ENCODE measurements around the gene REV1. TPM values are rescaled to one million over a fixed set of nuclear protein-coding genes. Genes with fewer than 3 reads are reported as not detected.
A peak's percentile ranks its signal among the peaks of the same experiment; 100 is the strongest.

Gene REV1
- total and polyA plus RNA-seq, 2 experiments from 2014 or later, result 14.4 to 19.5 TPM

DNA sequence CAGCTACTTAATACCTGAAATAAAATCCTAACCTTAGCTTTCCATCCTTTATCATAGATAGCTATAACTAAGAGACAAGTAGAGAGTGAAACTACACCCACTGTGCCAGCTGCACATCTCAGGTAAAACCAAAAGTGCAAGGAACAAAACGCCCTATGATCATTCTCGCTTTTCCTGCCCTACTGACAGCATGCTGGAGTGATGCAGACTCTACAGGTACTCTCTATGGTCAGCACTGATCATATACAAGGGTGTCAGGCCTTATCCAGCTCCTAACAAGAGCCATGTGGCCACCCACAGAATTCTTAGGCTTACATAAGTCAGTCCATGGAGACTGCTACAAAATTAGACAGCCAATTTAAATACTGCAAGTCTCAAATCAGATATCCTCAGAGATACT lies 45.6 kb downstream of the REV1 start:
- H3K79me2 ChIP-seq (ENCODE audit: insufficient read depth), result peaks cover 65% of the 10 kb centered on the region
- in situ Hi-C loops (cut with MboI), result no loop called here
- no peak for TF ChIP-seq EZH2 (IDR thresholded peaks at IDR 0.05; ENCODE audit: insufficient read depth, poor library complexity, severe bottlenecking)
- no peak for TF ChIP-seq EZH2phosphoT487 (IDR thresholded peaks at IDR 0.05; ENCODE audit: insufficient read depth, low read depth)
- H3K4me2 ChIP-seq (ENCODE audit: unreplicated experiment), result no peak overlapping the region
- no peak overlapping the region for H3K27ac ChIP-seq
- WGBS, 2 experiments (ENCODE audit: low coverage in 1 of 2, low lambda C conversion rate in 2 of 2, missing lambda C conversion rate in 2 of 2), result 86 to 87% methylated on average over 2 of the region's 2 CpGs
- no peak overlapping the region for H3K9ac ChIP-seq
- peaks cover 8% of the 10 kb centered on the region for H3F3A ChIP-seq (ENCODE audit: insufficient read depth)
- no peaks in the 10 kb centered on the region for H3K27me3 ChIP-seq (replicated peaks; ENCODE audit: insufficient read depth)
- DNase-seq, result no peak
- H4K20me1 ChIP-seq (ENCODE audit: insufficient read depth), result peaks cover 3% of the 10 kb centered on the region; the same call in 1 of the 2 replicates
- H3K9me3 ChIP-seq (ENCODE audit: low read depth), result no peaks in the 10 kb centered on the region
- no peak overlapping the region for H3K4me3 ChIP-seq
- H2AFZ ChIP-seq, result no peak overlapping the region
- no peaks in the 10 kb centered on the region for H3K9me2 ChIP-seq (ENCODE audit: insufficient read depth)
- peaks cover 19% of the 10 kb centered on the region for H3K4me1 ChIP-seq (ENCODE audit: insufficient read depth)
- peaks cover 8% of the 10 kb centered on the region for H3K36me3 ChIP-seq (ENCODE audit: low read depth)

DNA sequence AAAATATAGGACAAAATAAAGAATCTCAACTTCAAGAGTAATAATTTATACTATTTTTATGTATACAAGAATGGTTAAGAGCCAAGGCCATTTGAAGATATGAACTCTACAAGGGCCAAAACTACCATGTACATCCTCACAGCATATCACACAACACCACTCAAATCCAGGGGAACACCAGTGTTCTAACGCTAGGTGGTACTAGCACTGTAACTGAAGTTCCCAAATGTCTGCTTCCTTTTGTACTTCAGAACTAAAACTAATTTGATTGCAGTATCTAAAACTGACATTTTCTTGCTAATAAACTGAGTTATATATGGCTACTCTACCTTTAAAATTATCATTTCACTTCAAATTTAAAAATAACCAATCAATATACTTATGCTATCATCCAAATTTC lies 47.0 kb downstream of the REV1 start:
- Histone ChIP-seq H2AFZ (no peak overlapping the region), H3K79me2 (ENCODE audit: insufficient read depth) (peaks cover 60% of the 10 kb centered on the region), H3F3A (ENCODE audit: insufficient read depth) (no peaks in the 10 kb centered on the region; the same call in 1 of the 2 replicates), H3K27me3 (replicated peaks; ENCODE audit: insufficient read depth) (no peaks in the 10 kb centered on the region), H4K20me1 (ENCODE audit: insufficient read depth) (peaks cover 3% of the 10 kb centered on the region; the same call in 1 of the 2 replicates), H3K4me2 (ENCODE audit: unreplicated experiment) (no peak overlapping the region), H3K27ac (no peak overlapping the region), H3K36me3 (ENCODE audit: low read depth) (peaks cover 20% of the 10 kb centered on the region), H3K9me3 (ENCODE audit: low read depth) (no peaks in the 10 kb centered on the region), H3K4me1 (ENCODE audit: insufficient read depth) (peaks cover 9% of the 10 kb centered on the region; the same call in 1 of the 2 replicates), H3K9me2 (ENCODE audit: insufficient read depth) (no peaks in the 10 kb centered on the region), H3K4me3 (no peak overlapping the region), H3K9ac (no peak overlapping the region)
- DNase-seq, result peak; percentile 40
- in situ Hi-C loops (cut with MboI), result no loop called here
- TF ChIP-seq EZH2phosphoT487 (IDR thresholded peaks at IDR 0.05; ENCODE audit: insufficient read depth, low read depth) (no peak), EZH2 (IDR thresholded peaks at IDR 0.05; ENCODE audit: insufficient read depth, poor library complexity, severe bottlenecking) (no peak)
- WGBS, 2 experiments (ENCODE audit: low coverage in 1 of 2, low lambda C conversion rate in 2 of 2, missing lambda C conversion rate in 2 of 2), result 67 to 76% methylated on average over 1 of the region's 1 CpG

- peaks cover 8% of the 10 kb centered on the region; the same call in 1 of the 2 replicates for H3K4me1 ChIP-seq (ENCODE audit: insufficient read depth)
- WGBS, 2 experiments (ENCODE audit: low coverage in 1 of 2, low lambda C conversion rate in 2 of 2, missing lambda C conversion rate in 2 of 2), result 75 to 80% methylated on average over 4 of the region's 4 CpGs
- TF ChIP-seq EZH2phosphoT487 (IDR thresholded peaks at IDR 0.05; ENCODE audit: insufficient read depth, low read depth), result no peak
- TF ChIP-seq EZH2 (IDR thresholded peaks at IDR 0.05; ENCODE audit: insufficient read depth, poor library complexity, severe bottlenecking), result no peak
- H2AFZ ChIP-seq, result no peak overlapping the region
- H3K4me3 ChIP-seq, result no peak overlapping the region
- H3K9ac ChIP-seq, result no peak overlapping the region
- peaks cover 20% of the 10 kb centered on the region for H3K36me3 ChIP-seq (ENCODE audit: low read depth)
- in situ Hi-C loops (cut with MboI), result no loop called here
- H4K20me1 ChIP-seq (ENCODE audit: insufficient read depth), result peaks cover 3% of the 10 kb centered on the region; the same call in 1 of the 2 replicates
- no peak overlapping the region for H3K4me2 ChIP-seq (ENCODE audit: unreplicated experiment)
- peaks cover 36% of the 10 kb centered on the region for H3K79me2 ChIP-seq (ENCODE audit: insufficient read depth)
- H3K9me3 ChIP-seq (ENCODE audit: low read depth), result no peaks in the 10 kb centered on the region
- no peak for DNase-seq
- no peaks in the 10 kb centered on the region for H3K27me3 ChIP-seq (replicated peaks; ENCODE audit: insufficient read depth)
- H3K9me2 ChIP-seq (ENCODE audit: insufficient read depth), result no peaks in the 10 kb centered on the region
- no peak overlapping the region for H3K27ac ChIP-seq
- no peaks in the 10 kb centered on the region for H3F3A ChIP-seq (ENCODE audit: insufficient read depth)
These were observed 49.8 kb downstream of the REV1 start for GRCh38 chr2:99439971-99440505.

DNA sequence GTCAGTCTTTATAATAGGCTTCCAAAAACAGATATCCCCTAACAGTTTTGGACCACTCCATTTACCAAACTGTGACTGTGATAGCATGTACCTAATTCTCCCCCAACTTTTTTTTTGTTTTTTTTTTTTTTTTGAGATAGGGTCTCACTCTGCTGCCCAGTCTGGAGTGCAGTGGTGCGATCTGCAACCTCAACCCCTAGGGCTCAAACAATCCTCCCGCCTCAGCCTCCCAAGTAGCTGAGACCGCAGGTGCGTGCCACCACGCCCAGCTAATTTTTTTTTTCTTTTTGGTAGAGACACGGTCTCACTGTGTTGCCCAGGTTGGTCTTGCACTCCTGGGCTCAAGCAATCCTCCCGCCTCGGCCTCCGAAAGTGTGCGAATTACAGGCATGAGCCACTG lies 52.9 kb downstream of the REV1 start:
- H3K4me3 ChIP-seq, result no peak overlapping the region
- in situ Hi-C loops (cut with MboI), result no loop called here
- 98% methylated on average over 10 of the region's 10 CpGs for WGBS, 2 experiments (ENCODE audit: low coverage in 1 of 2, low lambda C conversion rate in 2 of 2, missing lambda C conversion rate in 2 of 2)
- no peaks in the 10 kb centered on the region for H3K9me3 ChIP-seq (ENCODE audit: low read depth)
- no peaks in the 10 kb centered on the region for H4K20me1 ChIP-seq (ENCODE audit: insufficient read depth)
- H3F3A ChIP-seq (ENCODE audit: insufficient read depth), result peaks cover 6% of the 10 kb centered on the region; the same call in 1 of the 2 replicates
- H3K4me1 ChIP-seq (ENCODE audit: insufficient read depth), result no peaks in the 10 kb centered on the region
- H3K27ac ChIP-seq, result no peak overlapping the region
- H3K27me3 ChIP-seq (replicated peaks; ENCODE audit: insufficient read depth), result no peaks in the 10 kb centered on the region
- TF ChIP-seq EZH2phosphoT487 (IDR thresholded peaks at IDR 0.05; ENCODE audit: insufficient read depth, low read depth), result no peak
- TF ChIP-seq EZH2 (IDR thresholded peaks at IDR 0.05; ENCODE audit: insufficient read depth, poor library complexity, severe bottlenecking), result no peak
- no peak overlapping the region for H3K4me2 ChIP-seq (ENCODE audit: unreplicated experiment)
- no peak overlapping the region for H3K9ac ChIP-seq
- no peak overlapping the region for H2AFZ ChIP-seq
- H3K36me3 ChIP-seq (ENCODE audit: low read depth), result peaks cover 29% of the 10 kb centered on the region
- no peaks in the 10 kb centered on the region for H3K9me2 ChIP-seq (ENCODE audit: insufficient read depth)
- DNase-seq, result no peak
- H3K79me2 ChIP-seq (ENCODE audit: insufficient read depth), result peaks cover 25% of the 10 kb centered on the region

Measured in GM23248 (cell line).